PC-9 (cell line): ENCODE results near the gene MYH3.

ENCODE experiments used
- EZH2 ChIP-seq: fragments of 200-600 bp; sonication (generic); IDR thresholded peaks from 2 replicates; pipeline ENCODE4 v1.8.0; 2017; ENCODE audit warnings: antibody characterized with exemption, low read depth
- TF ChIP-seq, protein P1 (sequence below): fragments of 200-600 bp; sonication (generic); conservative IDR thresholded peaks from 2 replicates; pipeline ENCODE4 v1.6.1; 2017; ENCODE audit warnings: mixed run types, antibody characterized with exemption, mild to moderate bottlenecking, moderate library complexity

DNA sequence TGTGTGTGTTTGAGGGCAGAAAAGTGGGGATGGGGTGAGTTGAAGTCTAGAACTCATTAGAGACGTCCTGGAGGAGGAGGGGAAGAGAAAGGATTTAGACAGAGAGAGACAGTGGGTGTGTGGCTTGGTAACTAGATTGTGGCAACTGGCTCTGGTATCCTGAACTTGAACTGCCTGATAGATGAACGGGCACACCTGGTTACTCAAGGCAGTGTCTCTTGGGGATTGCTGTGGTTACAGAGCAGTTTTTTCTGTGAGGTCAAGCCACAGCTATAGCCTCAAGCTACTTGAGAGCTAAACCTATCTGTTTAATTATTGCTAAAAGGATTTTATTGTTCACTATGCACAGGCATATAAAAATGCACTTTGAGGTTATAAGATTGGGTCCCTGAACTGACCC lies 77.8 kb downstream of the MYH3 start:
- TF ChIP-seq, protein P1, sequence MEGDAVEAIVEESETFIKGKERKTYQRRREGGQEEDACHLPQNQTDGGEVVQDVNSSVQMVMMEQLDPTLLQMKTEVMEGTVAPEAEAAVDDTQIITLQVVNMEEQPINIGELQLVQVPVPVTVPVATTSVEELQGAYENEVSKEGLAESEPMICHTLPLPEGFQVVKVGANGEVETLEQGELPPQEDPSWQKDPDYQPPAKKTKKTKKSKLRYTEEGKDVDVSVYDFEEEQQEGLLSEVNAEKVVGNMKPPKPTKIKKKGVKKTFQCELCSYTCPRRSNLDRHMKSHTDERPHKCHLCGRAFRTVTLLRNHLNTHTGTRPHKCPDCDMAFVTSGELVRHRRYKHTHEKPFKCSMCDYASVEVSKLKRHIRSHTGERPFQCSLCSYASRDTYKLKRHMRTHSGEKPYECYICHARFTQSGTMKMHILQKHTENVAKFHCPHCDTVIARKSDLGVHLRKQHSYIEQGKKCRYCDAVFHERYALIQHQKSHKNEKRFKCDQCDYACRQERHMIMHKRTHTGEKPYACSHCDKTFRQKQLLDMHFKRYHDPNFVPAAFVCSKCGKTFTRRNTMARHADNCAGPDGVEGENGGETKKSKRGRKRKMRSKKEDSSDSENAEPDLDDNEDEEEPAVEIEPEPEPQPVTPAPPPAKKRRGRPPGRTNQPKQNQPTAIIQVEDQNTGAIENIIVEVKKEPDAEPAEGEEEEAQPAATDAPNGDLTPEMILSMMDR = no peak
- no peak for TF ChIP-seq EZH2
